Measurements from ENCODE around the gene CYP2E1. TPM values are rescaled to one million over a fixed set of nuclear protein-coding genes. Genes with fewer than 3 reads are reported as not detected.

CYP2E1 gene
- total RNA-seq, 1 experiment from 2014 or later = 0.13 TPM

DNA sequence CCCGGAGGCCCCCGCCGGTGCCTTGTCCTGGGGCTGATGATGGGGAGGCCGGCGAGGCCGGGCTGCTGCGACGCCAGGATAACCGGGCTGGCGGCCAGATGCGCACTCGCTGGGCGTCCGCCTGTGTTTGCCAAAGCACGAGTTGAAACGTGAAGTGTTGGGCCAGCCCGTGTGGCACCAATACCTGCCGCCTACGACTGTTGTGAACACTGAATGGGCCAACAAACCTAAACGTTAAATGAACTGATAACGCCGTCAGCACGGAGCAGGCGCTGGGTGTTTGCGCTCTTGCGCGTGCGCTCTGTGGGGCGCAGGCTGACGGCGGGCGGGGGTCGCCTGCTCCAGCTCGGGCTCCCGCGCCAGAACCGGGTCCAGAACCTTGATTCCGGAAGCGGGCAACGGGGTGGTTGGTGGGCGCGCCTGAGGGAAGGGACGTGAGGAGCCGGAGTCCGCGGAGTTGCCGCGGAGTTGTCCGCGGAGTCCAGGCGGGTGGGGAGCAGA, 658 bp downstream of the CYP2E1 start:
- Histone ChIP-seq H3K23me2 (ENCODE audit: insufficient read length, low read depth, low read length, poor library complexity, severe bottlenecking) (no peaks in the 10 kb centered on the region), H3K56ac (ENCODE audit: insufficient read length, low read depth, low read length) (no peak overlapping the region), H2BK5ac (ENCODE audit: insufficient read length, low read length) (no peak overlapping the region), H2AFZ (ENCODE audit: low read length) (no peak overlapping the region), H3K27ac (ENCODE audit: insufficient read length, low read depth, low read length) (no peak overlapping the region), H2BK15ac (ENCODE audit: low read depth, low read length) (no peak overlapping the region), H3K18ac (ENCODE audit: insufficient read length, low read depth, low read length) (no peak overlapping the region), H3K4me1 (ENCODE audit: insufficient read depth, low read length) (no peaks in the 10 kb centered on the region), H2AK5ac (ENCODE audit: insufficient read length, low read length) (no peak overlapping the region), H3K4ac (ENCODE audit: low read depth, low read length) (no peak overlapping the region), H3K79me1 (ENCODE audit: insufficient read depth, low read depth, low read length, poor library complexity, severe bottlenecking) (no peaks in the 10 kb centered on the region), H3K79me2 (ENCODE audit: insufficient read depth, low read length) (no peaks in the 10 kb centered on the region), H3K27me3 (ENCODE audit: insufficient read depth, low read length) (no peaks in the 10 kb centered on the region; the same call in 1 of the 2 replicates), H4K20me1 (ENCODE audit: control insufficient read depth, insufficient read depth, insufficient read length) (no peaks in the 10 kb centered on the region), H3K14ac (ENCODE audit: insufficient read depth, low read length) (no peak overlapping the region), H3K4me2 (ENCODE audit: insufficient read depth, insufficient read length, low read length) (no peak overlapping the region), H2BK12ac (ENCODE audit: insufficient read length, low read depth, low read length) (no peak overlapping the region), H4K8ac (replicated peaks; ENCODE audit: insufficient read length, low read depth, low read length) (no peak overlapping the region), H3K9me3 (ENCODE audit: control insufficient read depth, low read depth, low read length) (peaks cover 90% of the 10 kb centered on the region), H3K23ac (ENCODE audit: insufficient read length, low read depth, low read length) (no peak overlapping the region), H2BK120ac (ENCODE audit: low read depth, low read length, poor library complexity, severe bottlenecking) (no peak overlapping the region), H4K5ac (ENCODE audit: insufficient read length, low read depth, low read length) (no peak overlapping the region), H3T11ph (ENCODE audit: low read length) (no peak overlapping the region), H3K9ac (ENCODE audit: extremely low read depth, insufficient read length, low read length) (no peak overlapping the region), H4K91ac (ENCODE audit: insufficient read length, low read depth, low read length) (no peak overlapping the region), H2BK20ac (ENCODE audit: low read depth, low read length, poor library complexity, severe bottlenecking) (no peak overlapping the region)
- WGBS (ENCODE audit: extremely low coverage, insufficient read length, low lambda C conversion rate) = no CpG with 5 or more reads among the region's 51 CpGs
- TF ChIP-seq, protein P1, sequence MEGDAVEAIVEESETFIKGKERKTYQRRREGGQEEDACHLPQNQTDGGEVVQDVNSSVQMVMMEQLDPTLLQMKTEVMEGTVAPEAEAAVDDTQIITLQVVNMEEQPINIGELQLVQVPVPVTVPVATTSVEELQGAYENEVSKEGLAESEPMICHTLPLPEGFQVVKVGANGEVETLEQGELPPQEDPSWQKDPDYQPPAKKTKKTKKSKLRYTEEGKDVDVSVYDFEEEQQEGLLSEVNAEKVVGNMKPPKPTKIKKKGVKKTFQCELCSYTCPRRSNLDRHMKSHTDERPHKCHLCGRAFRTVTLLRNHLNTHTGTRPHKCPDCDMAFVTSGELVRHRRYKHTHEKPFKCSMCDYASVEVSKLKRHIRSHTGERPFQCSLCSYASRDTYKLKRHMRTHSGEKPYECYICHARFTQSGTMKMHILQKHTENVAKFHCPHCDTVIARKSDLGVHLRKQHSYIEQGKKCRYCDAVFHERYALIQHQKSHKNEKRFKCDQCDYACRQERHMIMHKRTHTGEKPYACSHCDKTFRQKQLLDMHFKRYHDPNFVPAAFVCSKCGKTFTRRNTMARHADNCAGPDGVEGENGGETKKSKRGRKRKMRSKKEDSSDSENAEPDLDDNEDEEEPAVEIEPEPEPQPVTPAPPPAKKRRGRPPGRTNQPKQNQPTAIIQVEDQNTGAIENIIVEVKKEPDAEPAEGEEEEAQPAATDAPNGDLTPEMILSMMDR (conservative IDR thresholded peaks at IDR 0.05) = no peak
- Mint-ChIP-seq H3K4me1 (no peaks in the 10 kb centered on the region), H3K9me3 (peaks cover 88% of the 10 kb centered on the region in 2 experiments), H3K36me3 (ENCODE audit: insufficient read depth in 1 of 3, low read depth in 3 of 3) (peaks cover 5 to 20% (median 12%) of the 10 kb centered on the region in 3 experiments; a peak in 5 of 7 replicates), H3K4me3 (no peak overlapping the region), H3K27me3 (ENCODE audit: low read depth) (no peaks in the 10 kb centered on the region; the same call in 1 of the 2 replicates), H3K27ac (no peak overlapping the region)
- DNase-seq = no peak
